NCI-H2081 treated with DMSO at 0.1 percent for 48 hours (cell line): Measurements from ENCODE around the gene SGMS1.
A peak's percentile ranks its signal among the peaks of the same experiment; 100 is the strongest.

Experiments used
- DNase-seq: peaks from one replicate; lab custom pipeline; 2025; lab: John Stamatoyannopoulos, UW

SGMS1 gene

GRCh38 chr10:50613150-50613549 is 10.6 kb downstream of the SGMS1 start:
- DNase-seq = no peak

- no peak for DNase-seq
These were observed 13.4 kb downstream of the SGMS1 start for GRCh38 chr10:50610368-50610767.

GRCh38 chr10:50607356-50607925 is 16.3 kb downstream of the SGMS1 start:
- no peak for DNase-seq

- no peak for DNase-seq
These were observed 17.8 kb downstream of the SGMS1 start for GRCh38 chr10:50605951-50606270.

GRCh38 chr10:50605269-50605950 is 18.3 kb downstream of the SGMS1 start:
- no peak for DNase-seq

GRCh38 chr10:50604809-50605208 is 18.9 kb downstream of the SGMS1 start:
- DNase-seq = no peak

GRCh38 chr10:50604049-50604640 is 19.6 kb downstream of the SGMS1 start:
- DNase-seq = peak; percentile 5

- no peak for DNase-seq
These were observed 20.5 kb downstream of the SGMS1 start for GRCh38 chr10:50603151-50603850.

GRCh38 chr10:50601974-50602373 is 21.8 kb downstream of the SGMS1 start:
- DNase-seq = no peak

- DNase-seq = no peak
These were observed 22.8 kb downstream of the SGMS1 start for GRCh38 chr10:50600831-50601477.

GRCh38 chr10:50600286-50600685 is 23.5 kb downstream of the SGMS1 start:
- DNase-seq = no peak

- no peak for DNase-seq
These were observed 26.9 kb downstream of the SGMS1 start for GRCh38 chr10:50596897-50597296.

- no peak for DNase-seq
These were observed 27.3 kb downstream of the SGMS1 start for GRCh38 chr10:50596456-50596855.

GRCh38 chr10:50595785-50596184 is 28.0 kb downstream of the SGMS1 start:
- no peak for DNase-seq

- no peak for DNase-seq
These were observed 30.0 kb downstream of the SGMS1 start for GRCh38 chr10:50593523-50594376.

GRCh38 chr10:50592961-50593418 is 30.8 kb downstream of the SGMS1 start:
- no peak for DNase-seq

- DNase-seq = no peak
These were observed 32.8 kb downstream of the SGMS1 start for GRCh38 chr10:50590935-50591334.

- no peak for DNase-seq
These were observed 37.0 kb downstream of the SGMS1 start for GRCh38 chr10:50586740-50587088.

- DNase-seq = no peak
These were observed 37.6 kb downstream of the SGMS1 start for GRCh38 chr10:50585921-50586739.
